Natural killer cell (primary cell): ENCODE results near the gene KAZN. TPM values are rescaled to one million over a fixed set of nuclear protein-coding genes. Genes with fewer than 3 reads are reported as not detected.

Experiments used
- ATAC-seq, 3 donors: fragments of 150-1000 bp in 2 of 3; fragments of 200-7000 bp in 1 of 3; cut with Tn5 transposase; 1 replicate in 1 of 3; 2 replicates in 2 of 3; pipeline ENCODE4 v1.10.0; 2021; ENCODE audit warnings: mild to moderate bottlenecking in 2 of 3, moderate library complexity in 2 of 3
- DNase-seq, 2 donors: peaks; one replicate each; pipeline versions ENCODE4 v3.0.0 to v3.0.0-alpha.2; 2013 to 2021; ENCODE audit warnings: mixed read lengths in 1 of 2
- H3K27ac ChIP-seq: one replicate; pipeline ENCODE4 v1.5.1; 2013; ENCODE audit warnings: mild to moderate bottlenecking, low read length
- H3K27me3 ChIP-seq: one replicate; pipeline ENCODE4 v1.6.1; 2013; ENCODE audit warnings: low read length; ENCODE audit not compliant: control insufficient read depth, insufficient read depth
- H3K36me3 ChIP-seq: one replicate; pipeline ENCODE4 v1.6.1; 2013; ENCODE audit warnings: low read length; ENCODE audit not compliant: control insufficient read depth, insufficient read depth
- H3K4me1 ChIP-seq: one replicate; pipeline ENCODE4 v1.6.1; 2013; ENCODE audit warnings: low read length; ENCODE audit not compliant: control insufficient read depth, insufficient read depth
- H3K4me3 ChIP-seq: one replicate; pipeline ENCODE4 v1.5.1; 2013; ENCODE audit warnings: low read length
- H3K9me3 ChIP-seq: one replicate; pipeline ENCODE4 v1.6.1; 2013; ENCODE audit warnings: low read length; ENCODE audit not compliant: control insufficient read depth, insufficient read depth
- H3K27ac Mint-ChIP-seq, 2 donors: one replicate each; pipeline ENCODE4 v1.8.0; 2022; ENCODE audit warnings: mild to moderate bottlenecking in 2 of 2, mixed read lengths in 2 of 2, moderate library complexity in 1 of 2
- H3K27me3 Mint-ChIP-seq, 2 donors: one replicate each; pipeline ENCODE4 v1.8.0; 2022; ENCODE audit warnings: low read depth in 2 of 2, mixed read lengths in 2 of 2
- H3K36me3 Mint-ChIP-seq: one replicate; pipeline ENCODE4 v1.8.0; 2022; ENCODE audit warnings: mixed read lengths
- H3K4me1 Mint-ChIP-seq, 2 donors: one replicate each; pipeline ENCODE4 v1.8.0; 2022; ENCODE audit warnings: mixed read lengths in 2 of 2
- H3K4me3 Mint-ChIP-seq: one replicate; pipeline ENCODE4 v1.8.0; 2022; ENCODE audit warnings: mild to moderate bottlenecking, moderate library complexity, mixed read lengths
- H3K9me3 Mint-ChIP-seq, 2 donors: one replicate each; pipeline ENCODE4 v1.8.0; 2022; ENCODE audit warnings: mixed read lengths in 2 of 2
- CTCF ChIP-seq: fragments of 200-600 bp; IDR thresholded peaks from one replicate; pipeline ENCODE4 v1.8.0; 2022; ENCODE audit warnings: antibody characterized with exemption
- WGBS: methylation state at CpG from one replicate; pipeline ENCODE4 v1.1.7; 2013; ENCODE audit warnings: missing lambda C conversion rate; ENCODE audit not compliant: insufficient coverage; 5-methylcytosine and 5-hydroxymethylcytosine counted together
- intact Hi-C: fragments of 100-400 bp; cut with micrococcal nuclease; formaldehyde crosslinking; loops from one replicate; pipeline ENCODE4 v1.14.2; 2022
- total RNA-seq, 4 donors: library from RNA; stranded (reverse); fragments of 120-200 nt in 1 of 4; gene quantifications; one replicate each; pipeline versions ENCODE4 v1.2.3 to v1.2.4, GENCODE V29; 2013 to 2022

Gene KAZN
- total RNA-seq, 3 donors from 2014 or later (not counting 1 experiment from before 2014, with no cell fraction given), result 1.2 to 2.0 (median 1.7) TPM

GRCh38 chr1:14945132-14946010 is 346.9 kb downstream of the KAZN start:
- ATAC-seq (no peak), DNase-seq (no peak)
- no peaks in the 10 kb centered on the region for H3K36me3 ChIP-seq
- H3K27me3 ChIP-seq, result no peaks in the 10 kb centered on the region
- no peaks in the 10 kb centered on the region for H3K36me3 Mint-ChIP-seq
- H3K4me3 Mint-ChIP-seq, result no peak overlapping the region
- no peaks in the 10 kb centered on the region for H3K9me3 Mint-ChIP-seq
- no peak overlapping the region for H3K27ac ChIP-seq
- no peaks in the 10 kb centered on the region for H3K4me1 Mint-ChIP-seq
- no peaks in the 10 kb centered on the region for H3K4me1 ChIP-seq
- no peak for TF ChIP-seq CTCF
- WGBS, result 88% methylated on average over 26 of the region's 26 CpGs
- no peak overlapping the region for H3K4me3 ChIP-seq
- intact Hi-C loops, result no loop called here
- no peaks in the 10 kb centered on the region for H3K9me3 ChIP-seq
- no peak overlapping the region for H3K27ac Mint-ChIP-seq
- peaks cover 0 to 14% of the 10 kb centered on the region in 2 donors for H3K27me3 Mint-ChIP-seq

DNA sequence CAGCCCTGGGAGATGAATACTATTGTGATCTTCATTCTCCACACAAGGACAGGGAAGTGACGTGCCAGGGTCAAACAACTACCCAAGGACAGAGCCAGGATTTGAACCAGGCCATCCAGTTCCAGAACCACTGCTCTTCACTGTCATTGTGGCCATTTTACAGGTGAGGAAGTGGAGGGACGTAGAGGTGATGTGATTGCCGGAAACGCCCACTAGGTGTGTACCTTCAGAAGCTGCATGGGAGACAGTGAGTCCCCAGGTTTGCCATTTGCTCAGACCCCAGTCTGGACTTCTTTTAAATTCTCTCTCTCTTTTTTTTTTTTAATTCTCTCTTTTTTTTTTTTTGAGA is 347.5 kb downstream of the KAZN start:
- Mint-ChIP-seq H3K4me3 (no peak overlapping the region), H3K36me3 (no peaks in the 10 kb centered on the region), H3K27ac (no peak overlapping the region), H3K27me3 (peaks cover 0 to 14% of the 10 kb centered on the region in 2 donors), H3K4me1 (no peaks in the 10 kb centered on the region), H3K9me3 (no peaks in the 10 kb centered on the region)
- no peaks in the 10 kb centered on the region for H3K9me3 ChIP-seq
- ATAC-seq (no peak), DNase-seq (no peak)
- 86% methylated on average over 4 of the region's 4 CpGs for WGBS
- H3K4me1 ChIP-seq, result no peaks in the 10 kb centered on the region
- H3K4me3 ChIP-seq, result no peak overlapping the region
- no peak for TF ChIP-seq CTCF
- no peaks in the 10 kb centered on the region for H3K27me3 ChIP-seq
- H3K27ac ChIP-seq, result no peak overlapping the region
- intact Hi-C loops, result no loop called here
- no peaks in the 10 kb centered on the region for H3K36me3 ChIP-seq

DNA sequence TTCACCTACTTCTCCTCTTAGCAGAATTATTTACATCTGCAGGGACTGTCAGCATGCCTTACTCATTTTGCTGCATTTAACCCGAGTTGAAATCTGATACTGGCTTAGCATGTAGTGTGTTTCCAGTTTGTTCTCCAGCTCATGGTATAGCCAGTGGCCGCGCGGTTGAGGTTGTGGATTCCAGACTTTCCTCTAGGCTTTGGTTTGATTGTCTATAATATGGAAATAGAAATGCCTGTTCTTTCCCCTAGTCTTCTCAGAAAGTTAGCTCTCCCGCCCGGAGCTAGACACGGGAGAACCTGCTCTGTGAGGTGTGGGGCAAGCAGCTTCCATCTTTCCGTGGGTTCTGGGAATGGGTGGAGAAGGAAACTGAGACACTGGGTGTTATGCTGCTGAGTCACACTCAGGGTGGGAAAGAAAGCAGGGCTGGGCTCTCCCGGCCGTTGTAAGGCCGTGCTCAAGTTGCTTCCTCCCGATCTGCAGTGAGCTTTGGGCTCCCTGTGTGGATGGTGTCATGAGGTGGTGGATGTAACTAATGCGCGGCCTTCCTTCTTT is 348.3 kb downstream of the KAZN start:
- 74% methylated on average over 14 of the region's 14 CpGs for WGBS
- Mint-ChIP-seq H3K9me3 (no peaks in the 10 kb centered on the region), H3K27me3 (peaks cover 0 to 14% of the 10 kb centered on the region in 2 donors), H3K4me3 (no peak overlapping the region), H3K27ac (no peak overlapping the region), H3K4me1 (no peaks in the 10 kb centered on the region), H3K36me3 (no peaks in the 10 kb centered on the region)
- H3K27ac ChIP-seq, result no peak overlapping the region
- H3K4me3 ChIP-seq, result no peak overlapping the region
- no peak for TF ChIP-seq CTCF
- no peaks in the 10 kb centered on the region for H3K36me3 ChIP-seq
- ATAC-seq, result no peak
- no peaks in the 10 kb centered on the region for H3K27me3 ChIP-seq
- H3K9me3 ChIP-seq, result no peaks in the 10 kb centered on the region
- intact Hi-C loops, result no loop called here
- H3K4me1 ChIP-seq, result no peaks in the 10 kb centered on the region
- DNase-seq, result no peak
